ENCODE data around the gene ECM1.

Gene ECM1

DNA sequence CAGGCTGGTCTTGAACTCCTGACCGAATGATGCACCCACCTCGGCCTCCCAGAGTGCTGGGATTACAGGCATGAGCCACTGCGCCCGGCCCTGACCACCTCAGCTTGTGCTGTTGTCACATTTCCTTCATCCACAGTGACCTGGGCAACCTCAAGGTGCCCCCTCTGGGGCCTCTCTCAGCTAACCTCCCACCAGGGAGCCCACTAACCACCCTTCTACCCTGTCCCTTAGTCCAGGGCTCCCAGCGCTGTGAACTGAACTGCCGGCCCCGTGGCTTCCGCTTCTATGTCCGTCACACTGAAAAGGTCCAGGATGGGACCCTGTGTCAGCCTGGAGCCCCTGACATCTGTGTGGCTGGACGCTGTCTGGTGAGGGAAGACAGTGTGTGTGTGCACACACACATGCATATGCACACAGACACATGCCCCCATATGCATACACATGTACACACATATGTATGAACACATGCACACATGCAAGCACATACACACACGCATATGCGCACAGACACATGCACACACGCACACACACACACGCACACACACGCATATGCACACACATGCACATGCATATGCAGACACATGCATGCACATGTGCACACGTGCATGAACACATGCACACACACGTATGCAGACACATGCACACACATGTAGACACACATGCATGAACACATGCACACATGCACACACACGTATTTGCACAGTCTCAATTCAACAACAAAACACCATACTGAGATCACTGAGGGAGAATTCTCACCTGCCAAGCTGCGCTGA lies 47.5 kb downstream of the ECM1 start:
- Histone ChIP-seq H3K4me2 (ENCODE audit: low read length) (no peak overlapping the region), H3K9ac (ENCODE audit: low read length) (no peak overlapping the region), H3K4me3 (ENCODE audit: low read length) (no peak overlapping the region), H3K27ac (ENCODE audit: low read length) (no peak overlapping the region), H3K9me3 (ENCODE audit: insufficient read depth, low read length) (no peaks in the 10 kb centered on the region), H3K36me3 (replicated peaks; ENCODE audit: low read depth, low read length) (no peaks in the 10 kb centered on the region), H3K79me2 (ENCODE audit: low read length) (peaks cover 4% of the 10 kb centered on the region; the same call in 1 of the 2 replicates), H3K27me3 (ENCODE audit: low read depth, low read length) (peaks cover 11% of the 10 kb centered on the region), H4K20me1 (ENCODE audit: insufficient read depth, low read length) (no peaks in the 10 kb centered on the region), H3K4me1 (ENCODE audit: low read length) (peaks cover 13% of the 10 kb centered on the region), H2AFZ (ENCODE audit: low read depth, low read length) (no peak overlapping the region)
- TF ChIP-seq, protein P1, sequence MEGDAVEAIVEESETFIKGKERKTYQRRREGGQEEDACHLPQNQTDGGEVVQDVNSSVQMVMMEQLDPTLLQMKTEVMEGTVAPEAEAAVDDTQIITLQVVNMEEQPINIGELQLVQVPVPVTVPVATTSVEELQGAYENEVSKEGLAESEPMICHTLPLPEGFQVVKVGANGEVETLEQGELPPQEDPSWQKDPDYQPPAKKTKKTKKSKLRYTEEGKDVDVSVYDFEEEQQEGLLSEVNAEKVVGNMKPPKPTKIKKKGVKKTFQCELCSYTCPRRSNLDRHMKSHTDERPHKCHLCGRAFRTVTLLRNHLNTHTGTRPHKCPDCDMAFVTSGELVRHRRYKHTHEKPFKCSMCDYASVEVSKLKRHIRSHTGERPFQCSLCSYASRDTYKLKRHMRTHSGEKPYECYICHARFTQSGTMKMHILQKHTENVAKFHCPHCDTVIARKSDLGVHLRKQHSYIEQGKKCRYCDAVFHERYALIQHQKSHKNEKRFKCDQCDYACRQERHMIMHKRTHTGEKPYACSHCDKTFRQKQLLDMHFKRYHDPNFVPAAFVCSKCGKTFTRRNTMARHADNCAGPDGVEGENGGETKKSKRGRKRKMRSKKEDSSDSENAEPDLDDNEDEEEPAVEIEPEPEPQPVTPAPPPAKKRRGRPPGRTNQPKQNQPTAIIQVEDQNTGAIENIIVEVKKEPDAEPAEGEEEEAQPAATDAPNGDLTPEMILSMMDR (IDR thresholded peaks at IDR 0.05; ENCODE audit: low read depth, low read length), result no peak
- TF ChIP-seq EZH2phosphoT487 (IDR thresholded peaks at IDR 0.05; ENCODE audit: low read depth), result no peak

DNA sequence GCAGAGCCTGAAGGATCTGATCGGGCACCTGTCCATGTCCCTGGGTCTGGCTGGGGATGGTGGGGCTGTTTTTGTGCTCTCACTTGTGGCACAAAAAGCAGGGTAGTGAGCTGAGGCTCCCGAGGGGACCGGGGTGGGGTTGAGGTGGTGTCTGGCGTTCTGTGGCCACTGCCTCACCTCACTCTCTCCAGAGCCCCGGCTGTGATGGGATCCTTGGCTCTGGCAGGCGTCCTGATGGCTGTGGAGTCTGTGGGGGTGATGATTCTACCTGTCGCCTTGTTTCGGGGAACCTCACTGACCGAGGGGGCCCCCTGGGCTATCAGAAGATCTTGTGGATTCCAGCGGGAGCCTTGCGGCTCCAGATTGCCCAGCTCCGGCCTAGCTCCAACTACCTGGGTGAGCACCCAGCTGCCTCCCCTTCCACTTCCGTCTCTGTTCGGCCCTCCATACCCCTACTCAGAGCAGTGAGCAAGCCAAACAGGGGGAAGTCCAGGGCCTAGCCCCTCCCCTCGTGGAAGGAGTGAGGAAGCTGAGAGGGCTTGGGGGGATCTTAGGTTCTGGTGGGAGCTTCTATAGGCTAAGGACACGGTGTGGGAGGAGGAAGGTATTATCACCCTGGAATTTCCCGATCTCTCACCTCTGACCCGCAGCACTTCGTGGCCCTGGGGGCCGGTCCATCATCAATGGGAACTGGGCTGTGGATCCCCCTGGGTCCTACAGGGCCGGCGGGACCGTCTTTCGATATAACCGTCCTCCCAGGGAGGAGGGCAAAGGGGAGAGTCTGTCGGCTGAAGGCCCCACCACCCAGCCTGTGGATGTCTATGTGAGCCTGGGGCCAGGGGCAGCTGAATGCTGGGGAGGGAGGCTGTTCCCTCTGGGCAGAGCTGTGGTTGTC lies 48.3 kb downstream of the ECM1 start:
- no peak overlapping the region for H3K27ac ChIP-seq (ENCODE audit: low read length)
- TF ChIP-seq EZH2phosphoT487 (IDR thresholded peaks at IDR 0.05; ENCODE audit: low read depth), result no peak
- TF ChIP-seq, protein P1 (IDR thresholded peaks at IDR 0.05; ENCODE audit: low read depth, low read length), result no peak

DNA sequence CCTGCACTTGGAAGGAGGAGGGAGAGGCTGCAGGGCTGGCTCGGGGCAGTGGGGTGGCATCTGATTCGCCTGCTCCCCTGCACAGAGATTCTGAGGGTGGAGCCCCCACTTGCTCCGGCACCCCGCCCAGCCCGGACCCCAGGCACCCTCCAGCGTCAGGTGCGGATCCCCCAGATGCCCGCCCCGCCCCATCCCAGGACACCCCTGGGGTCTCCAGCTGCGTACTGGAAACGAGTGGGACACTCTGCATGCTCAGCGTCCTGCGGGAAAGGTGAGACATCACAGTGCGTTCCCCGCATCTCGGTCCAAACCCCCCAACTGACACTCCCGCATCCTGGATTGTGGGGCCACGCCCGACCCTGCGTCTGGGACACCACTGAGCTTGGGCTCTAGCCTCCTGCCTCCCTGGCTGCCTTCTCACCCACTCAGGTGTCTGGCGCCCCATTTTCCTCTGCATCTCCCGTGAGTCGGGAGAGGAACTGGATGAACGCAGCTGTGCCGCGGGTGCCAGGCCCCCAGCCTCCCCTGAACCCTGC lies 49.2 kb downstream of the ECM1 start:
- H4K20me1 ChIP-seq (ENCODE audit: insufficient read depth, low read length), result no peaks in the 10 kb centered on the region
- H3K36me3 ChIP-seq (replicated peaks; ENCODE audit: low read depth, low read length), result no peaks in the 10 kb centered on the region
- TF ChIP-seq EZH2phosphoT487 (IDR thresholded peaks at IDR 0.05; ENCODE audit: low read depth), result no peak
- TF ChIP-seq, protein P1 (IDR thresholded peaks at IDR 0.05; ENCODE audit: low read depth, low read length), result no peak
- no peak overlapping the region for H3K9ac ChIP-seq (ENCODE audit: low read length)
- peaks cover 14% of the 10 kb centered on the region for H3K79me2 ChIP-seq (ENCODE audit: low read length)
- H2AFZ ChIP-seq (ENCODE audit: low read depth, low read length), result no peak overlapping the region
- no peaks in the 10 kb centered on the region for H3K9me3 ChIP-seq (ENCODE audit: insufficient read depth, low read length)
- no peak overlapping the region for H3K4me2 ChIP-seq (ENCODE audit: low read length)
- peaks cover 25% of the 10 kb centered on the region for H3K4me1 ChIP-seq (ENCODE audit: low read length)
- no peak overlapping the region for H3K4me3 ChIP-seq (ENCODE audit: low read length)
- H3K27me3 ChIP-seq (ENCODE audit: low read depth, low read length), result no peaks in the 10 kb centered on the region
- no peak overlapping the region for H3K27ac ChIP-seq (ENCODE audit: low read length)

More for the DNA sequence above, 48.3 kb downstream of the ECM1 start:
- H3K4me3 ChIP-seq (ENCODE audit: low read length), result no peak overlapping the region
- H2AFZ ChIP-seq (ENCODE audit: low read depth, low read length), result no peak overlapping the region
- no peaks in the 10 kb centered on the region for H3K36me3 ChIP-seq (replicated peaks; ENCODE audit: low read depth, low read length)
- peaks cover 6% of the 10 kb centered on the region; the same call in 1 of the 2 replicates for H3K79me2 ChIP-seq (ENCODE audit: low read length)
- H3K9me3 ChIP-seq (ENCODE audit: insufficient read depth, low read length), result no peaks in the 10 kb centered on the region
- peaks cover 3% of the 10 kb centered on the region for H3K27me3 ChIP-seq (ENCODE audit: low read depth, low read length)
- no peak overlapping the region for H3K4me2 ChIP-seq (ENCODE audit: low read length)
- H3K9ac ChIP-seq (ENCODE audit: low read length), result no peak overlapping the region
- H4K20me1 ChIP-seq (ENCODE audit: insufficient read depth, low read length), result no peaks in the 10 kb centered on the region
- H3K4me1 ChIP-seq (ENCODE audit: low read length), result peaks cover 20% of the 10 kb centered on the region

DNA sequence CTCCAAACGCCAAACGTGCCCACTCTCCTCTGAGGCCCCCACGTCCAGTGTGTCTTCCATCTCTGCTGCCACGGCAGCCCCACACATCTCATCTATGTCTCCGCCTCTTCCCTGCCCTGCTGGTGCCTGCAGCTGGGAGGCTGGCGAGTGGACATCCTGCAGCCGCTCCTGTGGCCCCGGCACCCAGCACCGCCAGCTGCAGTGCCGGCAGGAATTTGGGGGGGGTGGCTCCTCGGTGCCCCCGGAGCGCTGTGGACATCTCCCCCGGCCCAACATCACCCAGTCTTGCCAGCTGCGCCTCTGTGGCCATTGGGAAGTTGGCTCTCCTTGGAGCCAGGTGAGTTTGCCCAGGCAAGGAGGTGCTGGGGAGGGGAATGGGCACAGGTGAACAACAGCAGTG lies 49.9 kb downstream of the ECM1 start:
- H3K79me2 ChIP-seq (ENCODE audit: low read length), result peaks cover 18% of the 10 kb centered on the region
- H4K20me1 ChIP-seq (ENCODE audit: insufficient read depth, low read length), result no peaks in the 10 kb centered on the region
- no peak overlapping the region for H3K27ac ChIP-seq (ENCODE audit: low read length)
- no peak overlapping the region for H3K9ac ChIP-seq (ENCODE audit: low read length)
- no peaks in the 10 kb centered on the region for H3K27me3 ChIP-seq (ENCODE audit: low read depth, low read length)
- H3K4me2 ChIP-seq (ENCODE audit: low read length), result no peak overlapping the region
- H2AFZ ChIP-seq (ENCODE audit: low read depth, low read length), result no peak overlapping the region
- no peak for TF ChIP-seq EZH2phosphoT487 (IDR thresholded peaks at IDR 0.05; ENCODE audit: low read depth)
- TF ChIP-seq, protein P1 (IDR thresholded peaks at IDR 0.05; ENCODE audit: low read depth, low read length), result no peak
- H3K4me1 ChIP-seq (ENCODE audit: low read length), result peaks cover 24% of the 10 kb centered on the region
- no peaks in the 10 kb centered on the region for H3K36me3 ChIP-seq (replicated peaks; ENCODE audit: low read depth, low read length)
- no peaks in the 10 kb centered on the region for H3K9me3 ChIP-seq (ENCODE audit: insufficient read depth, low read length)
- H3K4me3 ChIP-seq (ENCODE audit: low read length), result no peak overlapping the region

All from OCI-LY3 (cell line).